Suprapubic skin (tissue), 4 donors: ENCODE data around the gene ARHGAP19.

Source experiments
- POLR2A ChIP-seq, 2 donors: fragments of 450-650 bp; IDR thresholded peaks; one replicate each; pipeline ENCODE4 v1.6.1; 2017; ENCODE audit warnings: antibody characterized with exemption in 2 of 2, mild to moderate bottlenecking in 2 of 2, moderate library complexity in 2 of 2
- POLR2AphosphoS5 ChIP-seq, 3 donors: sonication (generic); formaldehyde crosslinking; IDR thresholded peaks; one replicate each; pipeline ENCODE4 v1.6.1; 2017; ENCODE audit warnings: antibody characterized with exemption in 3 of 3
- TF ChIP-seq, protein P1 (sequence below), 2 donors: fragments of 200-600 bp in 1 of 2; fragments of 450-650 bp in 1 of 2; sonication (generic) in 1 of 2; IDR thresholded peaks; one replicate each; pipeline ENCODE4 v1.5.1; 2016 to 2019; ENCODE audit warnings: antibody characterized with exemption in 2 of 2, mild to moderate bottlenecking in 1 of 2, moderate library complexity in 1 of 2

DNA sequence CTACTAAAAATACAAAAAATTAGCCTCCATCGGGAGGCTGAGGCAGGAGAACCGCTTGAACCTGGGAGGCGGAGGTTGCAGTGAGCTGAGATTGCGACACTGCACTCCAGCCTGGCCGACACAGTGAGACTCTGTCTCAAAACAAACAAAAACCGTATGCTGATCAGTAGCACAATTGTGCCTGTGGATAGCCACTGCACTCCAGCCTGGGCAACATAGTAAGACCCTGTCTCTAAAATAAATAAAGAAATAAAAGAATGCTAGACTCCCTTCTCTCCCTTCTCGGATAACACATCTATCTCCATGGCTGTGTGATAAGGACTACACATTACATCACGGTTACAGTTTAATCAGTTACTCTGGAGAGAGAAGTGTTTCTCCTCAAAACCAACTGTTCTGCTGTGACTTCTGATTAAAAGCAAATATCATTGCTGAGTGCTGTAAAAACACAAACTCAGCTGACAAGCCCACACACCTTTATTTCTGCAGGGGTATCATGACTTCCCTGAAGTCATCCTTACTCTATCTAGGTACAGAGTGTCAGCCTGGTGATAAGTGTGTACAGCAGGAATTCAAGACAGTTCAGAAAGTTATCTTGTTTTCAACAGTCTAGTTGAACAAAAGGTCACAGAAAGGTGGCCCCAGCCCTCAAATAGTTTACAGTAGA, 5.3 kb upstream of the ARHGAP19 start:
- TF ChIP-seq, protein P1, sequence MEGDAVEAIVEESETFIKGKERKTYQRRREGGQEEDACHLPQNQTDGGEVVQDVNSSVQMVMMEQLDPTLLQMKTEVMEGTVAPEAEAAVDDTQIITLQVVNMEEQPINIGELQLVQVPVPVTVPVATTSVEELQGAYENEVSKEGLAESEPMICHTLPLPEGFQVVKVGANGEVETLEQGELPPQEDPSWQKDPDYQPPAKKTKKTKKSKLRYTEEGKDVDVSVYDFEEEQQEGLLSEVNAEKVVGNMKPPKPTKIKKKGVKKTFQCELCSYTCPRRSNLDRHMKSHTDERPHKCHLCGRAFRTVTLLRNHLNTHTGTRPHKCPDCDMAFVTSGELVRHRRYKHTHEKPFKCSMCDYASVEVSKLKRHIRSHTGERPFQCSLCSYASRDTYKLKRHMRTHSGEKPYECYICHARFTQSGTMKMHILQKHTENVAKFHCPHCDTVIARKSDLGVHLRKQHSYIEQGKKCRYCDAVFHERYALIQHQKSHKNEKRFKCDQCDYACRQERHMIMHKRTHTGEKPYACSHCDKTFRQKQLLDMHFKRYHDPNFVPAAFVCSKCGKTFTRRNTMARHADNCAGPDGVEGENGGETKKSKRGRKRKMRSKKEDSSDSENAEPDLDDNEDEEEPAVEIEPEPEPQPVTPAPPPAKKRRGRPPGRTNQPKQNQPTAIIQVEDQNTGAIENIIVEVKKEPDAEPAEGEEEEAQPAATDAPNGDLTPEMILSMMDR (IDR thresholded peaks at IDR 0.05) = no peak
- no peak for TF ChIP-seq POLR2A (IDR thresholded peaks at IDR 0.05)
- no peak for TF ChIP-seq POLR2AphosphoS5 (IDR thresholded peaks at IDR 0.05)
